GM12864 (cell line): Measurements from ENCODE around the gene ATRNL1.

Experiments used
- DNase-seq: peaks from one replicate; pipeline ENCODE4 v3.0.0-alpha.2; 2011; ENCODE audit warnings: low read depth
- H3K4me3 ChIP-seq: 2 replicates; pipeline ENCODE4 v1.5.1; 2011; ENCODE audit warnings: mild to moderate bottlenecking, low read depth, low read length, control low read depth
- TF ChIP-seq, protein P1 (sequence below): IDR thresholded peaks from 2 replicates; pipeline ENCODE4 v1.5.1; 2011; ENCODE audit warnings: low read depth, mild to moderate bottlenecking, moderate library complexity, low read length, control low read depth, inconsistent platforms; ENCODE audit errors: missing control alignments

ATRNL1 gene

DNA sequence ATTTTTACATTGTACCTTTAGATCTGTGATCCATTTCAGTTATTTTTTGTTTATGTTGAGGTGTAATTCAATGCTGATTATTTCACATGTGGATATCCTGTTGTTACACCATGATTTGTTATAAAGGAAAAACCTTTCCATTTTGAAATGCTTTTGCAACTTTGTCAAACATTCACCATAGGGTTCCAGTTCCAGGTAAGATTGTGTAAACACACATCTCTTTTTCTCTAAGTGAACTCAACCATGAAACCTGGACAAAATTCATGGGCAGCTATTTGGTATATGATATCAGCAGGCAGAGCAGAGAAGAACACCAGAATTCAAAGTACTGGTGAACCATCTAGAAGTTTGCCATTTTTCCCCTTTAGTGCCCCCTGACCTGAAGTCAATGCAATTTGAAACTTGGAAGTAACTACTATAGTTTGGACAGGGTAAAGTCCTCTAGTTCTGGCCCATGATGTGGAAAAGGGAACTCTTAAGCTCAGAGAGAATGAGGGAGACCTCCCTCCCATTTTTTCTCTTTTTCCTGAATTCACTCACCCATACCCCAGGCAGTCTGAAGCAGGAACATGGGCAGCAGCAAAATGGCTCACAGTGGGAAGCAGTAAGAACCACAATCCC is 446.1 kb downstream of the ATRNL1 start:
- TF ChIP-seq, protein P1, sequence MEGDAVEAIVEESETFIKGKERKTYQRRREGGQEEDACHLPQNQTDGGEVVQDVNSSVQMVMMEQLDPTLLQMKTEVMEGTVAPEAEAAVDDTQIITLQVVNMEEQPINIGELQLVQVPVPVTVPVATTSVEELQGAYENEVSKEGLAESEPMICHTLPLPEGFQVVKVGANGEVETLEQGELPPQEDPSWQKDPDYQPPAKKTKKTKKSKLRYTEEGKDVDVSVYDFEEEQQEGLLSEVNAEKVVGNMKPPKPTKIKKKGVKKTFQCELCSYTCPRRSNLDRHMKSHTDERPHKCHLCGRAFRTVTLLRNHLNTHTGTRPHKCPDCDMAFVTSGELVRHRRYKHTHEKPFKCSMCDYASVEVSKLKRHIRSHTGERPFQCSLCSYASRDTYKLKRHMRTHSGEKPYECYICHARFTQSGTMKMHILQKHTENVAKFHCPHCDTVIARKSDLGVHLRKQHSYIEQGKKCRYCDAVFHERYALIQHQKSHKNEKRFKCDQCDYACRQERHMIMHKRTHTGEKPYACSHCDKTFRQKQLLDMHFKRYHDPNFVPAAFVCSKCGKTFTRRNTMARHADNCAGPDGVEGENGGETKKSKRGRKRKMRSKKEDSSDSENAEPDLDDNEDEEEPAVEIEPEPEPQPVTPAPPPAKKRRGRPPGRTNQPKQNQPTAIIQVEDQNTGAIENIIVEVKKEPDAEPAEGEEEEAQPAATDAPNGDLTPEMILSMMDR = no peak
- no peak overlapping the region for H3K4me3 ChIP-seq
- DNase-seq = no peak

DNA sequence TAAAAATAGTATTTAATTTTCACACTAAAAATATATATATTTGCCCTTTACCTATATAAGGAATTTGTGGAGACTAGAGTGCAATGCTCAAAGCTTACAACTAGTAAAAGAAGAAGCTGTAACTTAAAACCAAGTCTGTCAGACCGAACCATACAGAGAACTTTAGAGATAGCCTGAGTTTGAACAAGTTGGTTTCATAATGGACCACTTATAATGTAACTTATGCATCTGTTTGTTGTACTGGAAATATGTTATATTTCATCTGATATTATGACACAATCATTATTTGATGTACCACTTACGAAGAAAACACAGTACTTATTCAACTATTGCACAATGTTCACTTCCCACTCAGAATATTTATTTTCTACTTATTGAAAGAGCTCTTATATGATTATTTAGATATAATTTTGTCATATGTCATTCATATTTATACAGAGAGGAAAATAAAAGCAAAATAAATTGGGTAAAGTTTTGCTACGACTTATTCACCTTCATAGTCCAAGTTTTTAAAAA is 462.8 kb downstream of the ATRNL1 start:
- TF ChIP-seq, protein P1 = no peak
- no peak for DNase-seq
- no peak overlapping the region for H3K4me3 ChIP-seq

DNA sequence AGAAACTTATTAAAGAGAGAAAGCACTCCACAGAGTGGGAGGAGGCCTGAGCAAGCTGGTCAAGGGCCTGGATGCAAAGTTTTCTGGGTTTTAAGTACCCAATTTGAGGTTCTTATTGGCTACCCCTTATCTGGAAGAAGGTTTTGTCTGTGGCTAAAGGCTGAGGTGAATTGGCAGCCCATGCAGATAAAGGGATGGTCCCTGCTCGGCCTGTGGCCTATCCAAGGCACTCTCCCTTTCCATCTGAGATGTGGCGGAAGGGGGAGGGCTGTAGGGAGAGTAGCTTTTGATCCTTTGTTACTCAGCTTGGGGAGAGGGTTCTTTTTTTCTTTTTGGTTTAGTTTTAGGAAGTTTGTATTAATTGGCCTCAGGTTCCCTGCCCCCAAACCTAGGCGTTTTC is 465.1 kb downstream of the ATRNL1 start:
- DNase-seq = no peak
- H3K4me3 ChIP-seq = no peak overlapping the region
- TF ChIP-seq, protein P1 = no peak

DNA sequence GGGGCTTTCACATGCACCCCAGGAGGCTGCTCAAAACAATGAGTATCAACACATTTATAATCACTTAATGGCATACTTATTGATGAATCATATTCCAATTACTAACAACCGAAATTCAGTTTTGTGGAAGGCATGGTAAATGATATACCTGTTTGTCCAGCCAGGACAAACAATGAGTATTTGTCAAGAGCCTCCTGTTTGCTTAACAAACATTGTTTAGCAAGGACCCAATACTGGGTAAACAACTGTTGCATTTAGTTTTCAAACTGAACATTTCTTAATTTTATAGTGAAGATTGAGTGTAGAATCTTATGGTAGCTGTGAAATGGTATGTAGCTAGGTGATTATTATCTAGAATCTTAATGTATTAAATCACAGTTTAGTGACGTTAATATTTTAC is 473.7 kb downstream of the ATRNL1 start:
- H3K4me3 ChIP-seq = no peak overlapping the region
- DNase-seq = no peak
- TF ChIP-seq, protein P1 = no peak

DNA sequence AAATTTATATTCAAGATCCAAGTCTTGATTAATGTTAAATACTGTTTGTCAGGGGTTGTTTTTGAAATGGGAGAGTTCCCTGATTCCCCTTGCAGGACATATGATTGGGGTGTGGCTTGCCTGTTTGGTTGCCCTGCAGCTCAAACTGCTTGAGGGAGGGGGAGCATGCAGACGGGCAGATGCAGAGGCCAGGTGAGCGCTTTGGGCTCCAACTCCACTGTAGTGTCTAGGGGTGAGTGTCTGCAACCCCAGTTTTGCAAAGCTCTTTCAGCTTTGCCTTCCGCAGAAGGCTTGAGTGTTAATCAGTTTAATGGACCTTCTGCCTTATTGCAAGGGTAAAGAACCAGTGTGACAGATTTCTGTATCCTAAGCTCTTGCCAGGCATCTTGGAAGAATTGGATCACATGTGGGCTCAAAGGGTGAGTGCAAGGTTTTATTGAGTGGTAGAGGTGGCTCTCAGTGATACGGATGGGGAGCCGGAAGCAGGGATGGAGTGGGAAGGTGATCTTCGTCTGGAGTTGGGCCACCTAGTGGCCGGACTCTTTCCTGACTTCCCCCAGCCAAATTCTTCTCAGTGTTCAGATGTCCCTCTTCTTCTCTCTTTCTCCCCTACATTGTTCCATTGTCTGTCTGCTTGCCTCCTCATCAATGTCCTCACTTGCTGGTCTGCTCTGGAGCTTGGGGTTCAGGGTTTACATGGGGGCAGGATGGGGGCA is 479.7 kb downstream of the ATRNL1 start:
- DNase-seq = no peak
- H3K4me3 ChIP-seq = no peak overlapping the region
- TF ChIP-seq, protein P1 = peak; percentile 76

DNA sequence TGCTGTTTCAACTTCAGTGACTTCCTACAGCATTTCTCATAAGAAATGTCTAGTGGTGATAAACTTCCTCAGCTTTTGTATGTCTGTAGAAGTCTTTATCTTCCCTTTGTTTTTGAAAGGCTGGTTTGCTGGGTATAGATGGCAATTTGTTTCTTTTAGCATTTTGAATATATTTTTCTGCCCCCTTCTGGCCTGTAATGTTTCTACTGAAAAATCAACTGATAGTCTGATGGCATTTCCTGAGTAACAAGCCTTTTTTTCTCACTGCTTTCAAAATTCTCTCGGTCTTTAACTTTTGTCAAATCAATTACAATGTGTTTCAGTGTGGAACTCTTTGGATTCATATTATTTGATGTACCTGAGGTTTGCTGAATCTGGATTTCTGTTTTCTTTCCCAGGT is 487.1 kb downstream of the ATRNL1 start:
- TF ChIP-seq, protein P1 = no peak
- no peak for DNase-seq
- no peak overlapping the region for H3K4me3 ChIP-seq
